WTC11 (cell line): Measurements from ENCODE around the gene CLBA1. TPM values are rescaled to one million over a fixed set of nuclear protein-coding genes. Genes with fewer than 3 reads are reported as not detected.
"Not testable (repeated sequence)": the region's sequence is repeated elsewhere in the genome, so short reads cannot be mapped to it uniquely, and the experiment has no call there.

Experiments used
- ATAC-seq: fragments of 200-7000 bp; cut with Tn5 transposase; 2 replicates; pipeline ENCODE4 v1.10.0; 2021; ENCODE audit warnings: mild to moderate bottlenecking, moderate library complexity
- CTCF ChIA-PET: fragments of 300-600 bp; sonication (Branson Sonifier 250); formaldehyde crosslinking; loops from one replicate; lab custom pipeline; 2021; ENCODE audit warnings: antibody characterized with exemption; lab: Charles Lee
- POLR2A ChIA-PET: fragments of 350-600 bp; sonication (Branson Sonifier 250); formaldehyde crosslinking; loops from one replicate; lab custom pipeline; 2021; ENCODE audit warnings: antibody characterized with exemption; lab: Charles Lee
- DNase-seq: peaks from one replicate; pipeline ENCODE4 v3.0.0; 2021; ENCODE audit warnings: low spot score
- H3K27ac Mint-ChIP-seq: 2 replicates; pipeline ENCODE4 v1.8.0; 2021; ENCODE audit warnings: mixed read lengths
- H3K27me3 Mint-ChIP-seq: 2 replicates; pipeline ENCODE4 v1.8.0; 2021; ENCODE audit warnings: low read depth, mild to moderate bottlenecking, moderate library complexity, mixed read lengths
- H3K36me3 Mint-ChIP-seq: 2 replicates; pipeline ENCODE4 v1.8.0; 2021; ENCODE audit warnings: mixed read lengths
- H3K4me1 Mint-ChIP-seq: 2 replicates; pipeline ENCODE4 v1.8.0; 2022; ENCODE audit warnings: mixed read lengths
- H3K4me3 Mint-ChIP-seq: 2 replicates; pipeline ENCODE4 v1.8.0; 2021; ENCODE audit warnings: mild to moderate bottlenecking, moderate library complexity, mixed read lengths
- H3K9me3 Mint-ChIP-seq: 2 replicates; pipeline ENCODE4 v1.8.0; 2021; ENCODE audit warnings: mixed read lengths
- AR ChIP-seq: fragments of 250-450 bp; sonication (Bioruptor Pico); IDR thresholded peaks from 2 replicates; pipeline ENCODE4 v1.9.0; 2021; ENCODE audit warnings: mild to moderate bottlenecking
- ATF1 ChIP-seq: sonication (generic); formaldehyde crosslinking; IDR thresholded peaks from 2 replicates; pipeline ENCODE4 v1.8.1; 2023; ENCODE audit warnings: mild to moderate bottlenecking, moderate library complexity, missing genetic modification reagents
- ATF2 ChIP-seq: sonication (generic); formaldehyde crosslinking; IDR thresholded peaks from 2 replicates; pipeline ENCODE4 v1.8.1; 2022; ENCODE audit warnings: low read depth, missing genetic modification reagents, borderline replicate concordance
- ATF6 ChIP-seq: sonication (generic); formaldehyde crosslinking; IDR thresholded peaks from 2 replicates; pipeline ENCODE4 v1.8.1; 2023; ENCODE audit warnings: mild to moderate bottlenecking, missing genetic modification reagents
- CBFB ChIP-seq: sonication (generic); formaldehyde crosslinking; IDR thresholded peaks from 2 replicates; pipeline ENCODE4 v1.8.1; 2022; ENCODE audit warnings: mild to moderate bottlenecking, low read depth, missing genetic modification reagents
- CREB1 ChIP-seq: sonication (generic); formaldehyde crosslinking; IDR thresholded peaks from 2 replicates; pipeline ENCODE4 v1.8.0; 2023; ENCODE audit warnings: mild to moderate bottlenecking, missing genetic modification reagents
- ERG ChIP-seq: fragments of 250-450 bp; sonication (Bioruptor Pico); IDR thresholded peaks from 2 replicates; pipeline ENCODE4 v1.8.0; 2021; ENCODE audit warnings: mild to moderate bottlenecking
- FOXK1 ChIP-seq: sonication (generic); formaldehyde crosslinking; IDR thresholded peaks from 2 replicates; pipeline ENCODE4 v1.8.0; 2022; ENCODE audit warnings: mild to moderate bottlenecking, moderate library complexity, missing genetic modification reagents
- IRF1 ChIP-seq: sonication (generic); formaldehyde crosslinking; IDR thresholded peaks from 2 replicates; pipeline ENCODE4 v1.8.0; 2023; ENCODE audit warnings: missing genetic modification reagents
- MXD4 ChIP-seq: fragments of 250-450 bp; sonication (Bioruptor Pico); IDR thresholded peaks from 2 replicates; pipeline ENCODE4 v1.8.0; 2021; ENCODE audit warnings: mild to moderate bottlenecking, moderate library complexity, borderline replicate concordance
- NR1H2 ChIP-seq: sonication (generic); formaldehyde crosslinking; IDR thresholded peaks from 2 replicates; pipeline ENCODE4 v1.9.0; 2021; ENCODE audit warnings: mild to moderate bottlenecking, moderate library complexity, missing genetic modification reagents
- TCF7 ChIP-seq: sonication (generic); formaldehyde crosslinking; IDR thresholded peaks from 2 replicates; pipeline ENCODE4 v1.8.0; 2022; ENCODE audit warnings: mild to moderate bottlenecking, low read depth, missing genetic modification reagents, moderate library complexity
- TEAD4 ChIP-seq: sonication (generic); formaldehyde crosslinking; IDR thresholded peaks from 2 replicates; pipeline ENCODE4 v1.8.0; 2022; ENCODE audit warnings: mild to moderate bottlenecking, missing genetic modification reagents
- total RNA-seq: library from RNA; stranded (reverse); gene quantifications from 3 replicates; pipeline ENCODE4 v1.2.3, GENCODE V29; 2021

Gene CLBA1
- total RNA-seq, 1 experiment from 2014 or later, result 3.8 TPM

GRCh38 chr14:105030836-105031396 is 45.3 kb downstream of the CLBA1 start:
- Mint-ChIP-seq H3K4me3 (no peak overlapping the region), H3K36me3 (no peaks in the 10 kb centered on the region)

GRCh38 chr14:105032451-105032901 is 46.9 kb downstream of the CLBA1 start:
- H3K4me3 Mint-ChIP-seq, result peak overlapping the region; percentile 82
- peaks cover 57% of the 10 kb centered on the region for H3K27me3 Mint-ChIP-seq
- DNase-seq, ATAC-seq, POLR2A ChIA-PET, H3K9me3 Mint-ChIP-seq, H3K36me3 Mint-ChIP-seq, H3K27ac Mint-ChIP-seq: not testable (repeated sequence)
- CTCF ChIA-PET, result interaction anchor here (1.7 kb wide), 1 partner anchor 11 kb away, joined by 4 read pairs; the partner anchor contains the start of gene CDCA4
- H3K4me1 Mint-ChIP-seq, result peaks cover 15% of the 10 kb centered on the region

More at GRCh38 chr14:105030836-105031396, 45.3 kb downstream of the CLBA1 start:
- DNase-seq, result no peak
- Mint-ChIP-seq H3K27me3 (peaks cover 57% of the 10 kb centered on the region), H3K9me3 (no peaks in the 10 kb centered on the region), H3K4me1 (peaks cover 15% of the 10 kb centered on the region)
- no peak for ATAC-seq
- CTCF ChIA-PET, result interaction anchor here (1.1 to 1.7 kb wide), 2 partner anchors 10 to 15 kb away, joined by 4 read pairs; partner anchors contain the start of gene CDCA4
- TF ChIP-seq FOXK1 (CRISPR knock-in tag), result no peak
- TF ChIP-seq ATF2 (CRISPR knock-in tag), result no peak
- TF ChIP-seq ATF1 (CRISPR knock-in tag), result no peak
- TF ChIP-seq NR1H2 (CRISPR knock-in tag), result no peak
- TF ChIP-seq TEAD4, result no peak
- TF ChIP-seq AR, result no peak
- TF ChIP-seq TCF7 (CRISPR knock-in tag), result no peak
- no peak for TF ChIP-seq CREB1 (CRISPR knock-in tag)
- TF ChIP-seq IRF1 (CRISPR knock-in tag), result no peak
- TF ChIP-seq MXD4 (CRISPR knock-in tag), result no peak
- TF ChIP-seq ATF6 (CRISPR knock-in tag), result no peak
- no peak for TF ChIP-seq ERG (CRISPR knock-in tag)
- TF ChIP-seq CBFB (CRISPR knock-in tag), result no peak
- TF ChIP-seq, all 79 proteins: peak for 0
- POLR2A ChIA-PET, result interaction anchor here (0.6 kb wide), 1 partner anchor 18 kb away, joined by 3 read pairs; no protein-coding TSS in a partner anchor
- H3K27ac Mint-ChIP-seq, result no peak overlapping the region
